NK-92 (cell line): ENCODE results near the gene GSX1.
"Not testable (repeated sequence)": the region's sequence is repeated elsewhere in the genome, so short reads cannot be mapped to it uniquely, and the experiment has no call there.

Experiments
- DNase-seq: peaks from one replicate; lab custom pipeline; 2025; ENCODE audit not compliant: unreplicated experiment; lab: John Stamatoyannopoulos, UW

Gene GSX1

DNA sequence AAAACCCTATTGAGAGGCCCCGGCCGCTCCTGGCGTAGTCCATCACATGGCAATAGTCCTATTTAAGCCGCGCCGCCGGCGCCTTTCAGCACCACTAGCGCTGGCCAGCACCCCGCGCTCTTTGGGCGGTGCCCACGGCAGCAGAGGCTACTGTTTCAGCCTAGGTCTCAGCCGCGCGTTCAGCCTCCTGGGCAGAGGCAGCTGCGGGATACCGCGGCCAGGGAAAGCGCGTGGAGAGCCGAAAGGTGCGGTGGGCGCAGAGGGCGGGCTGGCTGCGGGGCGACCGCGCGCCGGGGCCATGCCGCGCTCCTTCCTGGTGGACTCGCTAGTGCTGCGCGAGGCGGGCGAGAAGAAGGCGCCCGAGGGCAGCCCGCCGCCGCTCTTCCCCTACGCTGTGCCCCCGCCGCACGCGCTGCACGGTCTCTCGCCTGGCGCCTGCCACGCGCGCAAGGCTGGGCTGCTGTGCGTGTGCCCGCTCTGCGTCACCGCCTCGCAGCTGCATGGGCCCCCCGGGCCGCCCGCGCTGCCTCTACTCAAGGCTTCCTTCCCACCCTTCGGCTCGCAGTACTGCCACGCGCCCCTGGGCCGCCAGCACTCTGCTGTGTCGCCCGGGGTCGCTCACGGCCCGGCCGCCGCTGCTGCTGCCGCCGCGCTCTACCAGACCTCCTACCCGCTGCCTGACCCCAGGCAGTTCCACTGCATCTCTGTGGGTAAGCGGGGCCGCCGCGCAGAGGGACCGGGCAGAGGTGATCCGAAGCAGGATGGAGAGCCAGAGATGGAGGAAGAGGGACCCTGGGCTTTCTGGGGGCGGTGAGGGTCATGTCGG, at the start of gene GSX1:
GSX1 (plus strand) TSS at position 91 of the 826 bp plus-strand sequence; CDS start at position 299, 208 bp downstream.
- no peak for DNase-seq

DNA sequence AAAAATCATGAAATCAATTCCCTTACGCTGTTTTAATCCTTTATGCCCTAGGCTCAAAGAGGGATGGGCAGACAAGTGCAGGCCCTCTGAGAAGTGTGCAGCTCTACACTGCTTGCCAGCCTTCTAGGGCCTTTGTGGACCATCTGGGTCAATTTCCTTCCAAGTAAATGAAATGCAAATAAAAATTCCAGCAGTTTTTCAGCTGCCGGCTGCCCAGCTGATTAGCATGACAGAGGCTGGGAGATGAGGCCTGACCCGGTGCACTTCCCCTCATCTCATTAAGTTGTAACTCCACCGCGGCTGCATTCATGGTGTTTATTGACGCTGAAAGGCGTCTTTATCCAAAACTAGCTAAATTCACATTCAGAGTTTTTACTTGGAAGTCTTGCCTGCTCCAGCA, 47.5 kb upstream of the GSX1 start:
- DNase-seq, result no peak

DNA sequence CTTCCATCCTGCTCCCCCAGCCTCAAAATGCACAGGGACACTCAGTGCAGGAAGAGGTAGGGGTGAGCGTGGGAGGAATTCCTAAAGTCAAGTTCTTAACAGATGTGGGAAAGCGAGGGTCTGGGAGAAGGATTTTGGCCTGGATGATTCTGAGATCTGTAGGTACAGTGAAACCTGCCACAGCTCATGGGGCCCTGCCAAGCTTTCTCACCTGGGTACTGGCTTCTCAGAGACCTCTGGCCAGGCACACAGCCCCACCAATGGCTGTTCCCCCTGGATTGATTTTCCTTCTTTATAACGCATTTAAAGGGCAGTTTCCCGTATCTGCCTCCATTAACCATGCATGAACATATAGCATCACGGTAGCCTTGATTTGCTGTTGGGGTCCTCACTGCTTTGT, 47.0 kb upstream of the GSX1 start:
- DNase-seq, result no peak

DNA sequence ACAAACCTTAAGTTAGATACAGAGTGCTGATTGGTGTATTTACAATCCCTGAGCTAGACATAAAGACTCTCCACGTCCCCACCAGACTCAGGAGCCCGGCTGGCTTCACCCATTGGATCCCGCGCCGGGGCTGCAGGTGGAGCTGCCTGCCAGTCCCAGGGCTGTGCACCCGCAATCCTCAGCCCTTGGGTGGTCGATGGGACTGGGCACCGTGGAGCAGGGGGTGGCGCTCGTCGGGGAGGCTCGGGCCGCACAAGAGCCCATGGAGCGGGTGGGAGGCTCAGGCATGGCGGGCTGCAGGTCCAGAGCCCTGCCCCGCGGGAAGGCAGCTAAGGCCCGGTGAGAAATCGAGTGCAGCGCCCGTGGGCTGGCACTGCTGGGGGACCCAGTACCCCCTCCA, 44.1 kb upstream of the GSX1 start:
- DNase-seq, result not testable (repeated sequence)

DNA sequence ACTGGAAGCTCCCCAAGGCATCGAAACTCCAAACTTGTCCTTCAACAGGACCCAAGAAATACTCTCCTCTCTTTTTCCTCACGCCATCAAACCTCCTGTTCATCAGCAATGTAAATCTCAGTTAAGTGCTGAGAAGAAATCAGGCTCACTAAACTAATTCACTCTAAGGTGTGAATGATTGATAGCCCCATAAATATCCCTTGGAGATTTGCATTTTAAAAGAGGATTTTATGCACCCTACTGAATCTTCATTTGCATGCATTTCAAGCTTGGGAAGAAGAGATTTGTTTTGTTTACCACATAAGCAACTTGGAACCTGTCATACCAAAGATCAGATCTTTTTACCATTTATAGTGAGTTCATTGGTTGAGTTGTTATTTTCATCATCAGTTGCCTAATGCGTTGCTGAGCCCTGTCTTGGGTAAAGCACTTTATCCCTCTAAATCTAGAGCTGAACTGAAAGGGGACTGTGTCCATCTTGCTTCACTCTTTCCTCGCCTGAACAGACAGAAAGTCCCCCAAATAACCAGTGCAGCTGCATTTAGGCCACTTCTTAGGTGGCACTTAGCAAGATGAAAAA, 40.2 kb upstream of the GSX1 start:
- DNase-seq, result no peak

DNA sequence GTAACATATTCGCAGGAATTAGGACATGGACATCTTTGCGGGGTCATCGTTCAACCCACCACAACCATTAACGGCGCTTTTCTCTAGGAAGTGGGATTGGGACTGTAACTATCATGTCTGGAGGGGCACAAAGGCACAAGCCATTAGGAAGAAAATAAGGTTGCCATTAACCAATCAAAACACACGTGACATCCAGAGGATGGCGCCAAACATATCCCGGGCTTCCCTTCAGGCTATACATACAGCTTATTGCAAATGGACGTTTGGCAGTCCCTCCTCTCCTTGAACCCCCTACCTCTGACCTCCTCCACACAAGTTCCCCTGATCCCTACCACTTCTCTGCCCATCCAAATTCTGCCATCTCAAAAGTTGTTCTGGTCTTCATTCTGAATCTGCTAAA, 26.6 kb upstream of the GSX1 start:
- no peak for DNase-seq

DNA sequence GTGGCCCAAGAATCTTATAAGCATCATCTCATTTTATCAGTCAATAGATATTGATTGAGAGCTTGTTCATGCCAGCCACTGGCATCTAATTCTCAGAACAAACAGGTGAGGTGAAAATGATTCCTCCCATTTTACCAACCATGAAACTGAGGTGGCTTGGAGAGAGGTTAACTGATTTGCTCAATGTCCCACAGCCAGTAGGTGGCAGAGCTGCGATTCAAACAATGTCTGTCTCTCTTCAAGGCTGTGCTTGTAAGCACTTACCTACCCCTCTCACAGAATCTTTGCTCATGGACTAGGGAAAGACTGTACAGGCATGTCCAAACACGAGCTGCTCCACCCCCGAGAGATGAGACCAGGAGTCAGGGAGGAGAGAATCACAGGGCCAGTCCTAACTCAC, 21.5 kb upstream of the GSX1 start:
- DNase-seq, result no peak

DNA sequence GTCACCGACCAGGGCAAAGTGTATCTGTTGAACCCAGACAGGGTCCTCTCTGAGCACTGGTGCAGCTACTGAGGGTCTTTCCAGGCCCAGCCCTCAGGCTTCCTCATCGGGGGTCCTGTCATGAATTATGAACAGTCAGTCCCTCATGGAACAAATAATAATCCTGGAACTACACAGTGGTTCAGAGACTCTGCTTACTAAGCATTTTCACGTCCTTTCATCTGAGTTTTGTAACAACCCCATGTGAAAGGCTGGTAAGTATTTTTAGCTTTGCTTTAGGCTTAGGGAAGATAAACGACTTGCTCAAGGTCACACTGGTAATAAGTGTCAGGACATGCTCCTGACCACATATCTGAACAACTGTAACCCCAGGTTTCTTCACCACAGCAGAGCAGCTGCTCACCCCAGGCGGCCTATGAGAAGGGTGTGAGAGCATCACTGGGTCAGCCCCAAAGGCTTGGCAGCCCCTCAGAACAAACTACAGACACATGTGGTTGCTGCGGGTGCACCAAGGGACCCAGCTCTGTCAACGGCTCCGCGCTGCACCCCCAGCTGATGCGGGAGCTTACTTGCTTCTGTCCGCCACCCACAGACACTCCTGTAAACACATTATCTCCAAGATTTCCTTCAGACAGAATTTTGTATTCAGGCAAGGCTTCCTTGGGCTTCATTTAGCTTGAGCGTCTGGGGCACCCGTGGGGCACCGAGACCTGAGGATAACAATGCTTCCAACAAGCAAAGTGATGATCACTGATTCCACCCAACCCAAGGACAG, 19.4 kb upstream of the GSX1 start:
- DNase-seq, result no peak

DNA sequence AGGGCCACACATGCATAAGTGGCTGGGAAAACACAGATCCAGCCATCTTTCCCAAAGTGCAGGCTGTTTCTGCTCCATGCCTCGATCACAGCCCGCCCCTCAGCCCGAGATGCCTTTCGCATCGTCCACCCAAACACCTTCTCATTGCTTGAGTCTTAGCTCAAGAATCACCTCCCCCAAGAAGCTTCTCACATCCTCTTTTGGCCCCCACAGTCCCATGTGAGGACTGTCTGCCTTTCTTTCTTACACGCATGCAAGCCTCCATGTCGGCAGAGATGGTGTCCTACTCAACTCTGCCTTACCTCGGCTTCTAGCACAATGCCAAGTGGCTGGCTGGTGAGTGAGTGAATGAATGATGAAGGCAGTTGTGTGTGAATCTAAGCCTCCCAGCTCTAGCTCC, 18.1 kb upstream of the GSX1 start:
- no peak for DNase-seq

DNA sequence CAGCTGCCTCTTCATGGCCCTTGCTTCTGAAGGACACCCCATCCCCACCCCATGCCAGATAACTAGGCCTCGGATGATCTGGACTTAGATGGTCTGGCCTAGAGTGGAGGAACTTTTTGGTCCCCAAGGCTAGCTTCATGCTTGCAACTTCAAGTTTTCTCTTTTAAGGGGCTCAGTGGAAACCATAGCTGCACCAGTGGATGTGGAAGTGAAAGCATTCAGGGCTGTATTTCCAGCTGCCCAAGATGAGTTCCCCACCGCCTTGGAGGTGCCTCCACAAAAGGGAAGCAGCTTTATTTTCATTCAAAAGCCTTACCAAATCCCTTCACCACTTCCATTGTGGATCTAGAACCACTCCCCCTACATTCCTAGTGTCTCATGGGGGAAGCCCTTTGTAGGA, 17.6 kb upstream of the GSX1 start:
- no peak for DNase-seq

DNA sequence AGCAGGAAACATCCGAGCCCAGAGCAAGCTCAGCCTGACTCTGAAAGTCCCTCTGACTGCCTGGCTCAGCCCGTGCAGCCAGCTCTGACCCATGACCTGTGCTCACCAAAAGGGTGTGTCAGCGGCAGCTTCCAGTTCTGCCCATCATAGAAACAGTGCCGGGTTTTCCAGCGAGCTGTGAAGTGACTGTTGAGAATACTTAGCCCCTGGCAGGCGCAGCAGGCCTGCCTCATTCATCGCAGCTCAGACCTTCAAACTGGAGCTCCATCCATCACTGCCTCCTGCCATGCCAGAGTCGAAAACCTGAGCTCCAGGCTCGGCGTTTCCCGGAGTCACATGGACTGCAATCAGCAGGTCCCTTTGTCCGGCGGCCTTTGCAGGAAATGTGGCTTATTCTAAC, 16.3 kb upstream of the GSX1 start:
- DNase-seq, result no peak

DNA sequence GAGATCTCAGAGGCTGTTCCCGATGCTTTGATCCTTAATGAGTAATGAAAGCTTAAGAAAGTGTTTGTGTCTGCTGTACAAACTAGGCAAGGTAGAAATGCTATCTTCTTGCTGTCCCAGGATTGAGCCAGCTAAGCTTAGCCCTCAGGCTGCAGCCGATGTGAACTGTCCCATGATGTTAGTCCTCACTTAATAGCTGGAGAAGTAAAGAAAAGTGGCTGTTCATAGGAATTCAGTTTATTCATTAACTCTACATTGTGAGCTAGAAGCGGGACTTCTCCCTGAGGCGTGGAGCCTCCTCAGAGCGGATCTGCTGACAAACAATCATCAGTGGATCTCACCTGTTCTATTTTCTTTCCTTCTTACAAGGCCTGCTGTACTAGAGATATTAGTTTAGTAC, 10.1 kb upstream of the GSX1 start:
- DNase-seq, result no peak

DNA sequence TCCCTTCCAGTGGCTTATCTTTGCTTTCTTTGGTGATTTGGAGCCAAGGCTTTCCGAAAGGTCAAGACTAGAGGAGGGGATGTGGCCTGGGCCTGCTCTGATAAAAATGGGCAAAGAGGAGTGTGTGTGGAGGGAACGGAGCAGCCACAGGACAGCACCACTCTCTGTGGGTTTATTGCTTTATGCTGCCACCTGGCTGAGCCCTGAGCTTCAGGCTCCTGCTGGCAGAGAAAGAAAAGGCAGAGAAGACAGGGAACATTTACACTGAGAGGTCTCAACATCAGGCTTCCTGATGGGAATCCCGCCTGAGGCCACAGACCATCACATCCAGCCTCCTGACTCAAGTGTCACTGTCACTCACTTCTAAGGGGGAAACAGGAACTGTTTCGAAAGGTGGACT, 9.2 kb upstream of the GSX1 start:
- DNase-seq, result no peak

DNA sequence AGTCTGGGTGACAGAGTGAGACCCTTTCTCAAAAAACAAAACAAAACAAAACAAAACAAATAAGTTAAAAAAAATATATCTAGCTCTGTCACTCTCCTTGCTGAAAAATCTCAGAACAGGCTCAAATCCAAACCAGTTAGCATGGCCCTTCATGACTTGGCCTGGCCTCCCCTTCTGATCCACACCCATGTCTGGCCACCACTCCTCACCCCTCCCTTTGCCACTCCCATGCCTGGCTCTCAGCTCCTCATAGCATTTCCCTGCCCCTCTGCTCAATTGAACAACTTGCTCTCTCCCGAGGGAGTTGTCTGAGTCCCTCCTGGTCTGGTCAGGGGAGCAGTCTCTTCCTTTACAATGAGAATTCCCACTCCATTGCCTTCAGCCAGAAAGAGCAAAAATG, 4.0 kb upstream of the GSX1 start:
- DNase-seq, result no peak

DNA sequence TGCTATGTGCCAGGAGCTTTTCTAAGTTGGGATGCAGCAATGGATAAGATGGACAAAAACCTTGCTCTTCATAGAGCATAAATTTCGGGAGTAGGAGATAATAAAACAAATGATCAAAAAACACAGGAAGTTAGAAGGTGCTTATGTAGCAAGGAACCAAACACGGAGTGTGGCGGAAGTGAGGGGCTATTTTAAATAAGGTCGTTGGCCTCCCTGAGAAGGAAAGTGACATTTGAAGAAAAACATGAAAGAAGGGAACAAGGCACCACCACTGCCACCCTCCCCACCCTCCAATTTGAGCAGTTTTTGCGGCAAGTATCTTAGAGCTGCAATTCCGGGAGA, 3.2 kb upstream of the GSX1 start:
- DNase-seq, result no peak

DNA sequence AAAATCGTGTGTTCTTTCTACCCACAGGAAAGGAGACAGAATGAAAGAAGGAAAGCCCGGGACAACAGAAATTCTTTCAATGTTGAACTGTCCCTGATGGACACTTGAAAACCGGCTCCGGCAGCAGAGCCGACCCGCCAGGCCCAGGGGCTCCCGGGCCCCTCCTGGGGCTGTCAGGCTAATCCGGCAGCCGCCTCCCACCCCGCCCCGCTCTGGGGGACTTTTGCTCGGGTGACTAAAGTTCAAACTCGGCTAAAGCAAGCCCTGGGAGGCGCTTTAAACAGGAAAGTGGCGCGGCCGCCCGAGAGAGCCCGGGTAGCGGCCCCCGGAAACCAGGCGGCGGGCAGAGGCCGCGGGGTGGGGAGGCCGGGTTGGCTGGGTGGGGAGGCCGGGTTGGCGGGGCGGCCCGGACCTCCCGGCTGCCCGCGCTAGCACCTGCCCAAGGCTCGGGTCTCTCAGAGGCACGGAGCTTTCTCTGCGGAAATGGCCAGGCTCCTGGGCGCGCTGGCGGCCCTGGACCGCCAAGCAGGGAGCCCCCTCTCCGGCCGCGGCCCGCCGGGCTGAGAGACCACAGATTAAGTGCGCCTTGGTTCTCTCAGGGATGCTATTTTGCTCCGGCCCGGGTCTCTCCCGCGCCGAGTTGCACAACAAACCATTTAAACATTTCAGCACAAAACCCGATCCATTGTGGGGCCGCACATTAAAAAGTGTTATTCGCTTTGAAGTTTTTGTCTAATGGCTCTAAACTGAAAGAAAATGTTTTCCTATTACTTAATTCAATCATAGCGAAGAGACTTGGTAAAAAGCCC, 2.6 kb upstream of the GSX1 start:
- DNase-seq, result no peak

DNA sequence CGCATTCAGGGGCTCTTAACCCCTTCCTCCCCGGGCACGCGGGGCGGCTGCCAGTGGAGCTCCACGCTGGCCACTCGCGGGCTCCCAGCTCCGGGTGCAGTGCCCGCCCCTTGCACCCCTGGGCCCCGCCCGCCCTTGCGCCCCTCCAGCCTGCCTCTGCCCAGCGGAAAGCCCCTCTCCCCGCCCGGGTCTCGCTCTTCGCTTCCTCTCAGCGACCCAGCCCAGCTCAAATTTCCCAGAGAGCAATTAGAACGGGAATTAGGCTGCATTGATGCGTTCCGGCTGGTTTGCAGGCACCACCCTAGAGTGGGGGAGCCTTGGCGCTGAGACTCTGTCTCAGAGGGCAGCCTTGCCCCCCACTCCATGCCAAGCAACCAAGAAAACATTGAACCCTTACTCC, 1.8 kb upstream of the GSX1 start:
- DNase-seq, result no peak

DNA sequence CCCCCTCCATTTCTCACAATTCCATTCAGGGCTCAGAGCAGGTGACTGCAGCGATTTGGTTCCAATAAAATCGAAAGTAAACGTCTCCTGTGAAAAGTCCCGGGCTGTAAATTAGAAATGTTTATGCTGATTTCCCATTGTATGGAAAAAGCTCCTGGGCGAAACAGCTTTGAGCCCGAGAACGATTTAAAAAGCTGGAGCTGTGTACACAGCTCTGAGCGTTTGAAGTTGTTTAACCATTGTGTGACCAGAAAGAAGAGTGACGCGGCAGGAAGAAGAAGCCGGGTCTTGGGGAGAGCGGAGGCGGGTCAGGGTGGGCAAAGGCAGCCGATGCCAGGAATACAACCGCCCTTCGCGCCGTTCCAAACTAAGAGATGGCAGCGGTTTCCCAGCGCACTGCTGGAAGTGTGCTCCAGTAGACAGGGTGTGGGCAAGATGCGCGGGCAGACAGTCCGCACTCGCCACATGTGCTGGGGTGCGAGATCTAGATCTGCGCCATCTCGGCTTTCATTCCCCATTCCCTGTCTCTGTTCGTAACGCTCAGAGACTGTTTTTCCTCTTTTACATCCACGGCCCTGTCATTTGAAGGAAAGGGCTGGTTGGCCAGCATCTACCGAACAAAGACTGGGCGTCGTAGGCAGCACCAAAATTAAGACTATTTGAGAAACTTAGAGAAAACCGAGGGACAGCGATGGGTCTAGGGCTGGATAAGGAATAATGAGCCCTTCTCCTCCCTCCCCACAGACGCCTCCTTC, 960 bp upstream of the GSX1 start:
- DNase-seq, result no peak

DNA sequence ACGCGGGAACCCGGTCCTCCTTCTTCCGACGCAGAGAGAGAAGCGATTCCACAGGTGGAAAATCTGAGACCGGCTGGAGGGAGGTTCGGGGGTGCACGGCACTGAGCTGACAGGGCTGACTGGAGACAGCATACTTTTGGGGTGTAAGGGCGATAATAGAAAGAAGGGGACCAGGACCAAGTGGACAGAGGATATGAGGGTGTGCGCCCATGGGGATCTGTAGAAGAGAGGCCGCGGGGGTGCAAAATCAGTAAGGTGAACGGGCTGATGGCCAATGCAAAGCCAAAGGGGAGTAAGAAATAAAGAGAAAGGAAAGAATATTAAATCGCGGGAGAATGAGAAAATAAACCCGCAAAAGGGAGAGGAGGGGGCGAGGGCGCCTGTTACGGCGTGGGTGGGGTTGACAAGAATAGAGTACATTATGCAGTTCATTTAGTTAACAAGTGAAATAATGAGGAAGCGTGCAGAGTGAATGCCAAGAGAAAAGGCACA, 336 bp upstream of the GSX1 start:
- no peak for DNase-seq

DNA sequence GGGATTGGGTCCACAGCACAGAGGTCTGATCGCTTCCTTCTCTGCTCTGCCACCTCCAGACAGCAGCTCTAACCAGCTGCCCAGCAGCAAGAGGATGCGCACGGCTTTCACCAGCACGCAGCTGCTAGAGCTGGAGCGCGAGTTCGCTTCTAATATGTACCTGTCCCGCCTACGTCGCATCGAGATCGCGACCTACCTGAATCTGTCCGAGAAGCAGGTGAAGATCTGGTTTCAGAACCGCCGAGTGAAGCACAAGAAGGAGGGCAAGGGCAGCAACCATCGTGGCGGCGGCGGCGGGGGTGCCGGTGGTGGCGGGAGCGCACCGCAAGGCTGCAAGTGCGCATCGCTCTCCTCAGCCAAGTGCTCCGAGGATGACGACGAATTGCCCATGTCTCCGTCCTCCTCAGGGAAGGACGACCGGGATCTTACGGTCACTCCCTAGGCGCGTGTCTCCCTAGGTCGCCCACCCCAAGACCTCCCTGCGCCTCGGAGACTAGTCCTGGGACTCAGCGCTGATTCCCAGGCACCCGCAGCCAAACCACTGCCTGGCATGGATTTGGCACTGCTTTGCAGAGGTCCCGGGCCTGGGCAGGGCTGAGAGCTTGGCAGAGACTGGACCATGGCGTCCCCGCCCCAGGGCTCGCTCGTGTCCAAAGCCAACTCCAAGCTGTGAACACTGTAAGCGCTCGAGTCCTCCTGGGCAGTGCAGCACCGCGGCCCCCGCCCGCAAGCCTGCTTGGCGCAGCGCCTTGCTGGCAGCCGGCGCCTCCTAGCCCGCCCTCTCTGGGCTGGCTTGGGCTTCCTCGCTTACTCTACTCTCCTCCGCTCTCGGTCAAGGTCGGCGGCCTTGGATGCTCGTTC, 1.5 kb downstream of the GSX1 start:
- DNase-seq, result no peak
